Stimulated activated naive CD4-positive, alpha-beta T cell (primary cell): Measurements from ENCODE around the gene FGF2.
"Not testable (repeated sequence)": the region's sequence is repeated elsewhere in the genome, so short reads cannot be mapped to it uniquely, and the experiment has no call there.

Experiments
- DNase-seq, 6 experiments: peaks; one replicate each; lab custom pipeline; 2025; lab: John Stamatoyannopoulos, UW

Gene FGF2

DNA sequence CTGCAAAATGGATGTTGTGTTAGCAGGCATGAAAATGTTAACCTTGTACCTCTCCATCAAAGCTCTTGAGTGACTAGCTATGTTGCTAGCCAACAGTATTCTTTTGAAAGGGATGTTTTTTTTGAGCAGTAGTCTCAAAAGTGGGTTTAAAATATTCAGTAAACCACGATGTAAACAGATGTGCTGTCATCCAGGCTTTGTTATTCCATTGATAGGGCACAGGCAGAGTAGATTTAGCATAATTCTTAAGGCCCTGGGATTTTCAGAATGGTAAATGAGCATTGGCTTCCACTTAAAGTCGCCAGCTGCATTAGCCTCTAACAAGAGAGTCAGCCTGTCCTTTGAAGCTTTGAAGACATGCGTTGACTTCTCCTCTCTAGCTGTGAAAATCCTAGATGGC is 18.4 kb downstream of the FGF2 start:
- no peak for DNase-seq

DNA sequence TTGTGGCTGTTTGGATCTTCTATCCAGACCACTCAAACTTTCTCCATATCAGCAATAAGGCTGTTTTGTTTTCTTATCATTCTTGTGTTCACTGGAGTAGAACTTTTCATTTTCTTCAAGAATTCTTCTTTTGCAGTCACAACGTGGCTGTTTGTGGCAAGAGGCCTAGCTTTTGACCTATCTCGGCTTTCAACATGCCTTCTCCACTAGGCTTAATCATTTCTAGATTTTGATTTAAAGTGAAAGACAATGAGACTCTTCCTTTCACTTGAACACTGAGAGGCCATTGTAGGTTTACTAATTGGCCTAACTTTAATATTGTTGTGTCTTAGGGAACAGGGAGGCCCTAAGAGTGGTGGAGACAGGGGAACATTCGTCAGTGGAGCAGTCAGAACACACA is 19.1 kb downstream of the FGF2 start:
- no peak for DNase-seq

DNA sequence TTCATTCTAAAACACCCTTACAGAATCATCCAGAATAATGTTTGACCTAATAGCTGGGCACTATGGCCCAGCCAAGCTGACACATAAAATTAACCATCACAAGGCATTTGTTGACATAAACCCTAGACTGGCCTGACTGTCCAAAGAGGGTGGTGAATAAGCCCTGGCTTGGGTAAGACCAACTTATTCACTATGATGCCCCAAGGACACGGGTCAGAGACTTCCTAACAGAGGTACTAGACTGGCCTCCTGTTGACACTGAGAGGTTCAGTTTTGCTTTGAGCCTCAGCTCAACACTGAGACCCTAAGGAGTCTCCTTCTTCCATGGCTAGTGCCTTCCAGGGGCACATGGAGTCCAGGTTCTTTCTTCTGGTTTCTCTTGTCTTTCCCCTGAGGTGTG is 21.3 kb downstream of the FGF2 start:
- DNase-seq, result no peak

DNA sequence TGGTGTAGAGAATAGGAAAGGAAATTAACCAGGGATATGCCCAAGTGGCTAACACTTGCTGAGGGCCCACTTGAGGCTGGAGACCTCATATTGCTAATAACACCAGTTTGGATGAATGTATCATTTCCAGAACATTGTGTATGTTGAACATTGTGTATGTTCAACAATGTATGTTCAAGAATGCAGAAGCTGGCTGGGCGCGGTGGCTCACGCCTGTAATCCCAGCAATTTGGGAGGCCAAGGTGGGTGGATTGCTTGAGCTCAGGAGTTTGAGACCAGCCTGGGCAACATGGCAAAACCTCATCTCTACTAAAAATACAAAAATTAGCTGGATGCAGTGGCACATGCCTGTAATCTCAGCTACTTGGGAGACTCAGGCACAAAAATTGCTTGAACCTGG is 23.2 kb downstream of the FGF2 start:
- not testable (repeated sequence) for DNase-seq

DNA sequence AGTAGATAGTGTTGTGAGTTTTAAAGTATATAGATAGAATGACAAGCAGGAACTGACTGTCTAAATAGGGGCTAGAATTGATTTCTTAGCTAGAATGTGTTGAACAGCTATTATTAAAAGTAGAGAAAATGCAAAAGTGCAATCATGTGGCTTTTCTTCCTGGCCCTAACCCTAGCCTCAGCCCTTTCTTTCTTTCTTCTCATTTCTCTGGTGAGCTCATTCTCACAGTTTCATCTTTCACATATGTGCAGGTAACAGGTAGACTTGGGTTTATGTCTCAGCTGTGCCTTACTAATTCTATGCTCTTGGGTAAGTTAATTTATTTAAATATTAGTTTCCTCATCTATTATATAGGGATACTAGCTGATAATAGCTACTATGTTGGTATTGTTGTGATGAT is 24.9 kb downstream of the FGF2 start:
- DNase-seq, result no peak

DNA sequence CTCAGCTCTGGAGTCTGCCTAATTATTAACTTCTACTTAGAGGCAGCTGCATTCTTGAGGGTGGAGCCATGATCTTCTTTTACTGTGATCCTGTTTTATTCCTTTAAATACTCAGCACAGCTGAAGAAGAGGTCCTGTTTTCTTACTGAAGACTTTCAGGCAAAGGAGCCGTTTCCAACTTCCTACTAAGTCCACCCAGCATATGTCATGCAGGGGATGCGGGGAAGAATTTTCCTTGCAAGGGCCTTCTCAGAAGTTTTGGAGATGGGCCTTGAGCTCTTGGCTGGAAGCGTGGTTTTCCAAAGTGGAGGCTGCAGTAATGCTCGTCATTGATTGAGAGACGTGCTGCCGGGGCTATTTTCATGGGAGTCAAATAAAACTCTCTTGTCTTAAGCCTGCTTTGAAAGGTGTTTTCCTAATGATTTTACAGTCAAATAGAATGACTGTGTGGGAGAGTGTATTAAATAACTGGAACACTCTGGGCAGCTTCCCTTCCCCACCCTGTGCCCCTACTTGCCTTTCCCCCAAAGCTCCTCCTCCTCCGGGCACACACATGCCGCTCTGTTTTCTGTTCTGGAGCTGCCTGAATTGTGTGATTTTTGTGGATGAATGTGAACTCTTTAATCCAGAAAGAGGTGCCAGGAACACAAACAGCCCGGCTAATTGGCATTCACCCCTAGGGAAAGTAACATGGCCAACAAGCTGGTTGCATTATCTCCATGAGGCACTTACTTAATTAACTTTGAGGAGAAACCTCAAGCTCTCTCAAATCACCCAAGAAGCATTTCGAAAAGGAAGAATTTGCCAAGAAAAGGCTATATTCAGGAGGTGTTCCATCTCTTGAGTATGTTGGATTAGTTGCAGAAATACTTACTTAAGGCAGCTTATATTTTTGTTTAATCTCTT is 28.1 kb downstream of the FGF2 start:
- DNase-seq, result peak in 1 of 6 experiments; percentile 0

DNA sequence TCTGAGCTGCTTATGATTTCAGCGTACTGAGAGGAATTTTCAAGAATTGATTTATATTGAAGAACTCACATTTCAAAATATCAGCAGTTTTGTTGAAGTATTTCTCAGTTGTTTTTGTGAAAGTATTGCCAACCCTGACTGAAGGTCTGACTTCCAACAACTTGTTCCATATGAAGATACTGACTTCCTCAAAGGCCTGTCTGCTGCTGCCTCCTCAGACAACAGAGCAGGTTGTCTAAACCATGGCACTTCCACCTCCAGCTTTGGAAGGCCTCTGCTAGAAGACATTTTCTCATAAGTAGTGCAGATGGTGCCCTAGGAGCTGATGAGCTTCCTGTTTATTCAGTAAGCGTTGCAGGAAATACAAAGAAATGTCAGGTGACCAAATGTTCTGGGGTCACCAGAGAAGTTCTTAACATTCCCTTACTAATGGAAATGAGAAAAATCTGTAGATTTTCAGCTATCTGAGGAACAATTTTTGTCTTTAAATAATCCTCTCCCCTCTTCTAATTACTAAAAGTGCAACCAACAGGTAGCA is 28.8 kb downstream of the FGF2 start:
- DNase-seq, result no peak

DNA sequence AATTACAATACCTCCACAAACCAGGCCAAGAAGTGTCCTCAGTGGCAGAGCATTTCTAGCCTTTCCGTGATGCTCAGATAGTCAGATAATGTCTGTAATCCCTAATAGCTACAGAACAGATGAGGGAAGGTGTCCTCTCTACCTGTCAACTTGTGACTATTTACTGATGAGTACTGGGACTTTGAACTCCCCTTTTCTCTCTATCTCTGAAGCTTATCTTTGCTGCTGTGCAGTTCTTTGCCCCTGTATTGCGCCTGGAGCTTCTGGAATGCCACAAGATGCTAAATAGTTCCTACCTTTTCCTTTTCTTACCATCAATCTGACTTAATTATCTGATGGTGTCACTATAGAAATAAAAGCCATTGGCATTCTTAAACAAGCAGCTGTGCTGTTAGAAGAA is 30.5 kb downstream of the FGF2 start:
- no peak for DNase-seq

DNA sequence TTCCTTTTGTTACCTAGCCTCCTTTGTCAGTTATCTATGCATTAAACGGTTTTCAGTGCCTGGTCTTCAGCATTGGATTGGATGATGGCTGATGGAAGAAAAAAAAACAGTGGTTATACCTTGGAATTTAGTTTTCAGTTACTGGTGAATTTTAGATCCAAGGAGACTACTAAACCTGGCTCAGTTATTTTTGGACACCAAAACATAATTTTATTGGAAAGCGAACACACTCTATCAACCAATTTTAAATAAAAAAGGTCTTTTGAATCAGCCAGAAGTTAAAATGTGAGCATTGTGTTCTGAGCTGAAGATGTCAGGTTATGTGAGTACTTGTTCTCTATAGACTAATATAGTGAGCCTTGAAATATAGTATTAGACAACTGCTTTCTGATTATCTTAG is 32.1 kb downstream of the FGF2 start:
- DNase-seq, result no peak

DNA sequence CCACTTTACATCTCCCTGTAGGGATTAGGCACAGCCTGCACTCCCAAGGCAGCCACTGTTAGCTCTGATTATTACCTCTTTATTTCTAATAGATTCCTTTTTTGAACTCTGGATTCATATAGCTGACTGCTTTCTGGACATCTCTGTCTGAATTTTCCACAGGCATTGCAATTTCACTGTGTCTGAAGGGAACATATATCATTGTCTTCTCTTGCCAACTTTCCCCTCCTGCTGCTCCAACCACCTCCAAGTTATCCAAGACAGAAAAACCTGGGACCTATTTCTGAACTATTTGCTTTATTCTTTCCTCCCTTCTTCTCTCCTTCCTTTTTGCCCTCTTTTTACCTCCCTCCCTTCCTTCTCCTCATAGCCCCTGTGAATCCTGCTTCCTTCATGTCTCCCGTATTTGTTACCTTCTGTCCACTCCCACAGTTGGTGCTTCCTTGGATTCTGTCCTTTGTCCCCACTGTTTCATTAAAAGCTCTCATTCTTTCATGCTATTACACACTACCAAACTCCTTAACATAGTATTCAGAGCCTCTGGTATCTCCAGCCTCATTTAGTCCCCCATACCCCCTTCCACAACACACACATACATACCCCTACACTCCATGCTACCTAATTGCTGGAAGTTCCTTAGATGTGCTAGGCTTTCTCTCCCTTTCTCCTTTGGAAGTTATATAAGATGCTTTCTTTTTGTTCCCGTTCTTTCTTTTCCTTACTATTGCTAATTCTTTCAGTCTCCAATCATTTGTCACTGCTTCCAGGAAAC is 34.7 kb downstream of the FGF2 start:
- no peak for DNase-seq

DNA sequence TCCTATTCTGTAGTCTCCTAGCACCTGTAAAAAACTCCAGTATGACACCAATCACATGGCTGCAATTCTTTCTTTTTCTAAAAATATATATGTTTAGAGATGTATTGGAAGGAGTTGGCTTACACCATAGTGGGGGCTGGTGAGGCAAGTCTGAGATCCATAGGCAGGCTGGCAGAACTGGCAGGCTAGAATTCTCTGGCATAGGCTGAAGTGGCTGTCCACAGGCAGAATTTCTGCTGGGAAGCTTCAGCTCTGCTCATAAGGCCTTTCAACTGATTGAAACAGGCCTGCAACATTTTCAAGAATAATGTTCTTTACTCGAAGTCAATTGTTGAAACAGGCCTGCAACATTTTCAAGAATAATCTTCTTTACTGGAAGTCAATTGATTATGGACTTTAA is 37.0 kb downstream of the FGF2 start:
- no peak for DNase-seq

DNA sequence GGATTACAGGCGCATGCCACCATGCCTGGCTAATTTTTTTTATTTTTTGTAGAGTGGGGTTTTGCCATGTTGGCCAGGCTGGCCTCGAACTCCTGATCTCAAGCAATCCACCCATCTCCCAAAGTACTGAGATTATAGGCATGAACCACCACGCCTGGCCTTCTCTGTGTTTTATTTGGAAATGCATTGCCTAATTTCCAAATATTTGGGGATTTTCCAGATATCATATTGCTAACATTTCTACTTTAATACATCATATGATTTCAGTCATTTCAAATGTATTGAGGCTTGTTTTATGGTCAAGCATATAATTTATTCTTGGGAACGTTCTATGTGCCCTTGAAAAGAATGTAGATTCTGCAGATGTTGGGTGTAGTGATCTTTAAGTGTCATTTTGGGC is 38.8 kb downstream of the FGF2 start:
- DNase-seq, result no peak

DNA sequence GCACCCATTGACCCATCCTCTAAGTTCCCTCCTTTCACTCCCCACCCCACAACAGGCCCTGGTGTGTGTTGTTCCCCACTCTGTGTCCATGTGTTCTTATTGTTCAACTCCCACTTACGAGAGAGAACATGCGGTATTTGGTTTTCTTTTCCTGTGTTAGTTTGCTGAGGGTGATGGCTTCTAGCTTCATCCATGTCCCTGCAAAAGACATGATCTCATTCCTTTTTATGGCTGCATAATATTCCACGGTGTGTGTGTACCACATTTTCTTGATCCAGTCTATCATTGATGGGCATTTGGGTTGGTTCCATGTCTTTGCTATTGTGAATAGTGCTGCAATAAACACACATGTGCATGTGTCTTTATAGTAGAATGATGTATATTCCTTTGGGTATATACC is 41.6 kb downstream of the FGF2 start:
- not testable (repeated sequence) for DNase-seq

DNA sequence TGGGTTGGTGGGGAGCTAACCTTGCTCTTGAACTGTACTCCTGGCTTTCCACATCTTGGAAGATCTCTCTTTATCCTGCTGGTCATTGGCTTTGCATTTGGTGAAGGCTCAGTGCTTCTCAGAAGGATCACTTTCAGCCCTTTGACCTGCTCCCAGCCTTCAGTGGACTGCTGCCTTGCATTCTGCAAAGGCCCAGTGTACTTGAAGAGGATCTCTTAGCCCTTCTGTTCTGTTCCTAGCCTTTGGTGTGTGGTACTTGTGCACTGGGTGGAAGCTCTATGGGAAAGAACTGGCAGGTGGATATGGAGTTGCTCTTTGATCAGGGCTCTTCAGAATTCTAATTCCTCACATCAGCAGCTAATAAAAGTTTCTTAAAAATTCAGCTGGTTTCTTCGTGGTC is 46.5 kb downstream of the FGF2 start:
- DNase-seq, result no peak

DNA sequence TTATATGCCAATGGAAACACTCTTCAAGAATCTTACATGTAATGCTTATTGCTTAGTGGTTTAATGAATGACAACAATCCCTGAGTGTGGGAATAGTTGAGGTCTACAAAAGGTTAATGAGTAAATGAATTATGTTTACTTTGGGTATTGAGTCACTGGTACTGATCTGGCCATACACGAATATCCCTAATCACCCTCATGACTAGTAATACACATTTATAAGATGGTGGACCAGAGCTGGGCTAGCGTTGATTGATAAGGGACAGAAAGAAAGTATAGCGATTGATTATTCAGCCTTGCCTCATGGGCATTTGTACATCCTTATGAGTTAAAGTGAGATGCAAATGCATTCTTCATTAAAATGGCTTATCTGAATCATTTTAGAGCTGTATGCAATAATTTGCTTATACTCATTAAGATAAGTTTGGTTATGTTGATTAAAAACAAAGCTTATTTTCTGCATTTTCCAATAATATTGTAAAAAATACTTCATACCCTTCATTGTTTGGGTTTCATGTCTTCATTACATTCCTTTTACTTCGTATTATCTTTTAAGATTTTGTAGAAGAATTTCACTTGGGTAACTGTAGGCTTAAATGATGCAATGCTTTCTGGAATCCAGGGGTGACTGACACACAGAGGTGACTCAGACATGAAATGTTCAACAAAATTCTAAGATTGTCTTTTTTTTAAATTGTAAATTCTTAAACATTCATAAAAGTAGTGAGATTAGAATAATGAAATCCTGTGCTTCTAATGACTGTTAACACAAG is 47.4 kb downstream of the FGF2 start:
- no peak for DNase-seq

DNA sequence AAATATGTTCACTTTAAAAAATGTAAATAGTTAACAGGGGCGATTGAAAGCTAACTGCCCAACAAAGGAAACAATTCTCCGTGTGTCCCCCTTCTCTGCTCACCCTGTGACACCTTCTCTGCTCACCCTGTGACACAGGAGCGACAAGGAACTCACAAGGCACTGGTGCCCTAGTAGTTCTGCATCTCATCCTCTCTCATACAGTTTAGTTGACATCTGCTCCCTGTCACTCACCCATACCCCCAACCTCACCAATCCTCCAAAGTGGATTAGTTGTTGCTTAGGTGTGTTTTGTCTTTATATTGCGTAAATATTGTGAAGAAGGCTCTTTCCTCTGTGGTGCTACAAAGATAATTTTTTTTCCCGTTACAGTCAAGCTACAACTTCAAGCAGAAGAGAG is 49.3 kb downstream of the FGF2 start:
- DNase-seq, result no peak

DNA sequence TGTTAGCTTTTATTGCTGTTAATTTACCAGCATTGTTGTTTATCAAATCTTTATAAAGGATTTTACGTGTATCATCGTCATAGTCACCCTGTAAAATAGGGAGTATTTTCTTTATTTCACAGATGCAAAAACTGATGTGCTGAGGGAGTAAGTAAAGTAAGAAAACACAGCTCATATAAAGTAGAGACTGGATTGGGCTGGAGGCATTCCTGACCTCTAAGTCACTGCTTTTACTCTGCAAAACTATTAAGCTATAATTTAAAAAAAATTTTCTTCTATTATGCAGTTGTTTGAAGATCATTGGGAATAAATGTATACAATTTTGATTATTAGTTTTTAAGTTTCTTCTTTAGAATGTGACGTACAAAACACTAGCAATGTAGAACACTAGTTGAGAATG is 49.8 kb downstream of the FGF2 start:
- no peak for DNase-seq

DNA sequence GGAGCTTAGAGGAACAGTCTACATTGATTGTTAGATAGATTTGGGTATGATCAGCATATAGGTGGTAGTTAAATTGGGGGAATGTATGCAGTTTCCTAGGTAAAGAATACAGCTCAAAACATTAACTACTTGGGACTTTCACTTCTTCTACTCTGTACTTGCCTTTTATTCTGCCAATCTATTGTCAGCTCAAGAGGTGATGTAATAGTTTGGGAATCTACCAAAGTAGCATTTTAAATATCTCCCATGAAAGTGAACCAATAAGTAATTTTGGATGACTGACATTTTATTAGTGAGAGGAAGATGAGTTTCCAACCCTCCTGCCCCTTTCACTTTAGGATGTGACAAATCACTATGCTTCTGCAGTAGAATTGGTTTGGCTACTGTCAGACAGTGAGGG is 52.4 kb downstream of the FGF2 start:
- no peak for DNase-seq

DNA sequence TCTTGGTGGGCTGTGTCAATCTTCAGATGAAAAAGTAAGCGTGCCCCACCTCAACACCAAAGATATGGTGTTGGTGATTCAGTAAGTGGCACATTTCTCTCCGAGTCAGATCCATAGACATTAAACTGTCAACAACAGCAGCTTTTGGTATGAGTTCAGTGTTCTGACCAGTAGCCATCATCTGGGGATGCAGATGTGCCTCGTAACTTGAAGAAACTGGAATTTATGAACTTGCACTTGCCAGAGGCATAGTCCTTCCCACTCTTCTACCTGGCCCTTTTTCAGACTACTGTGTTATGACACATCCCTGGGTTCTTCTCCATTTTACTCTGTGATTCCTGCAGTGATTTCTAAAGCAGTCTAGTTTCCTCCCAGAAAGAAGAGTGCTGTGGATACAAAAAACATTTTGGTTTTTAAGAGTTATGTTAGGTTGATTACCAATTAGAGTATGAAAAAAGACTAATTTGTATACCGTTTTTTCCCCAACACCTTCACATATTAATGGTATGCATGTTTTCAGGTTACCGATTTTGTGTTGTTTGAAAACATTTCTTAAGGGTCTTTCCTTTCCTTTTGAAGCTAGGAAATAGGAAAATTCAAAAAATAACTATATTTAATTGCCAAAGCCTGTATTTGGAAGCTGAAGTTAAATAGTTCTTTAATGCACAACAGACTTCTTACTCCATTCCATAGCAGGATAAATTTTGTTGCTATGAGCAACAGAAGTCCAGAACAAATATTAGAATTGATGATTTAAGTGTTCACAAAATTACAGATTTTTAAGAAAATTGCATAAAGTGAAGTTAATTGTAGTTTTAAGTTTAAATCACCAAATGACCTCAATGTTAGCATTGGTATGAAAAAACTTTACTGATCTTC is 56.5 kb downstream of the FGF2 start:
- no peak for DNase-seq

DNA sequence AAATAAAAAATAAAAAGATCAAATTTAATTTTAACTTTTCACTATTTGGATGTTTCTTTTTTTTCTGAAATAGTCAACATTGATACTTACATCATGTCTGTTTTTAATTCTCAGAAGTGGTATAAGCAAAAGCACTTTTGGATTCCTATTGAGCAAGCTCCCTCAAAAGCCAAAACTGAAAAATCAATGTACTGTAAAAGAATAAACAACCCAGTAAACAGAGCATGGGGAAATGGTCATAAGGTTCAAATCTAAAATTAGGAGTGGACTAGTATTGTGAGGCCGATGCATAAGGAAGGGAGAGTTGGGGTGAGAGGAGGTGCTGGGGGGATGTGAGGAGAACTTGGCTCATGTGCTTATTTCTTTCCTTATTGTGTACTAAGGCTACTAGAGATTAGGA is 57.9 kb downstream of the FGF2 start:
- DNase-seq, result no peak

DNA sequence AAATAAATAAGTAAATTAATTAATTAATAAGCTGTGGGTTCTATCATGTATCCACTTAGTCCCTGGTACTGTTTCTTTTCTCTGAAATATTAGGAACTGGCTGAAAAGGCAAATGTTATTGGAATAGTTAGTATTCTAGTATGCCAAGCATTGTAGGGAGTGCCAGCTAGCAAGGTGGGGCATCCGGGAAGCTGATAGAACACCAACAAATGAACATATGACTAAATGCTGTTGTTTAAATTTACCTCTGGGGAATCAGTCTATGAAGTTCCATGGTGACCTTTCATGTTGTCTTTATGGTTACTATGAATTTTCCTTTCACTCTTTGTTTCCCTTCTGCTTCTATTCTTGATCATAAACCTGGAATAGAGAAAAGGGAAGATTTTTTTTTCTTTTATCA is 63.1 kb downstream of the FGF2 start:
- DNase-seq, result no peak
